NCI-H69 (cell line): ENCODE results near the gene SERPINI1.

Experiments used
- DNase-seq: peaks from one replicate; lab custom pipeline; 2025; lab: John Stamatoyannopoulos, UW

SERPINI1 gene

DNA sequence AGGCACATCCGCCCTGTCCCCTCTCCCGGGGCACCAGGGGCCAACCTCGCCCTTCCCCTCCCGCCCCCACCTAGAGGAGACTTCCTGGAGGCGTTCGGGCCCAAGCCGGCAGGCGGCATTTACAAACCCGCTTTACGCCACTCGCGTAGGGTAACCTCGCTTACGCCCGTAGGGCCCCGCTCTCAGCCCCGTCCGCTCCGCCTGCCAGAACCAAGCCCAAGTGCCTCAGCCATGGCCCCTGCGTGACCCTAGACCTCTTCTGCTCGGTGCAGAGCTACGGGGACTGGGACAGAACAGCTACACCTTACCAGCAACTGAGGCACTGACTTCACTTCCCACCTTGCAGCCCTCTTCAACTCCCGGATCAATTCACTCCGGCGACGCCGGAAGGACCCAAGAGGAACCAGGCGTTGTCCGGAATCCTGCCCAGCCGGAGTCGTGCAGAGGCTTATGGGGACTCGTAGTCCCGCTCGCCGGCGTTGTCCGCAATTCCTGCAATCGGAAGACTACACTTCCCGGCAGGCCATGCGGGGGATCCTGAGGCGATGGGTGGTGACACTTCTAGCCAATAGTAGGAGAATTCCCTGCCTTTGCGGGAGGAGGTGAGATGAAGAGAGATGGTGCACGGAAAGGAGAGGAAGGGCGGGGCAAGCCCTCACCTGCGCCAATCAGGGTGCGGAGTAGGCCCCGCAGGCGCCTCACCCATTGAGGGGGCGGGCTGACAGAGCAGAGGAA, 856 bp upstream of the SERPINI1 start, which contains the start of gene PDCD10:
TSS of gene PDCD10 (minus strand) at position 395 of the 735 bp plus-strand sequence. CDS start 14,735 bp downstream, outside the sequence.
- DNase-seq, result peak; percentile 100

DNA sequence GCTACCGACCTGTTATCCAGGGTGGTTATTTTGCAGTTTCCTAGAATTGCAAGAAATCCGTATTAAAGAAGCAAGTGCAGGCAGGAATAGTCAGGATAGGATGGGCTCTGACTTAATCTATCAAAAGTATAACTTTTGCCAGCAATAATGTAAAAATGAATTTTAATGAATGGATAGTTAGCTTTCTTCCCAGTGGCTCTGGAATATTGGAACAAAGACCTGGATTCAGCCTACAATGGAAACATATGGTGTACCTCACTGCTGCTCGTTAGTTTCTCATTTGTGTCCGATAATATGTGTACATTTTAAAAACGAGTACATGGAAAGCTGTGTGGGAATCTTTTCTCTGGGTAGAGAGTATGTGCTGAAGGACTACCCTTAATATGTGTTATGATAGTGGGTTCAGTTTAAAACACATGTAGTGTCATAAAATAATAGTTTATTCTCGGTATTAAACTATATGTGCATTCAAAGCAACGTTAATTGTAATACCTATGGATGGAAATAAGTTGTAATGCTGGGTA, 805 bp downstream of the SERPINI1 start:
- peak; percentile 64 for DNase-seq

DNA sequence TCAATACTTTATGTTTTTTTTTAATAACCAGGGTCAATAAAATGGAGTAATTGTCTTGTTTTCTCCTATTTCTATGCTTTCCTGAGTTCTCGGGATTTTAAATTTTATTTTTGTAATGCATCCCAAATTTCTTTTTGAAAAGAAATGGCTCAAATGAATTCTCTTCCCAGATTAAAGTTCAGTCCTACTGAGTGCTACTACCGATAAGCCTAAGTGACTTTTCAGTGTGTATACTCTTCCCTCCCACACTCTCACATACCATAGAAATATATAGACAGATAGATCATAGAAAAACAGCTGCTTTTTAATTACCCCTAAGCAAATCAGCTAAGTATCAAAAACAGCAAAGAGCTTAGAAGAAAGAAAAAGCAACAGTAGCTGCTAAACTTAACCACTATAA, 1.5 kb downstream of the SERPINI1 start:
- DNase-seq, result peak; percentile 19

DNA sequence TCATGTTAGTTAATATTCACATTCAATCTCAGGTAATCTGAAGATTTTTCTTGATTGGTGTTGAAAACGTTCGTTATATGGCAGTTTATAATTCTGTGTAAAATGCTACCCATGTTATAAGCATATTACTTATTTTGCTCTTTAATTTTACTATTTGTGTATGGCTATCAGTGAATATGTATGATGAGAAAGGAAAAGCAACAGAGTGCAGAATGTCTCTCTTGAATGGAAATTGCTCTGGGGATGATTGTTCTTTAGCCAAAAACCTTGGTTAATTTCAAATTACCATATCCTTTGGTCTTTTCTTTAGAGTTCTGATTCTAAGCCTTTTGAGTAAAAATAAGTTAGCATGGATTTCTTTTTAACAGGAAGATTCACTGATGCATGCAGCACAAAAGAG, 2.5 kb downstream of the SERPINI1 start:
- no peak for DNase-seq

DNA sequence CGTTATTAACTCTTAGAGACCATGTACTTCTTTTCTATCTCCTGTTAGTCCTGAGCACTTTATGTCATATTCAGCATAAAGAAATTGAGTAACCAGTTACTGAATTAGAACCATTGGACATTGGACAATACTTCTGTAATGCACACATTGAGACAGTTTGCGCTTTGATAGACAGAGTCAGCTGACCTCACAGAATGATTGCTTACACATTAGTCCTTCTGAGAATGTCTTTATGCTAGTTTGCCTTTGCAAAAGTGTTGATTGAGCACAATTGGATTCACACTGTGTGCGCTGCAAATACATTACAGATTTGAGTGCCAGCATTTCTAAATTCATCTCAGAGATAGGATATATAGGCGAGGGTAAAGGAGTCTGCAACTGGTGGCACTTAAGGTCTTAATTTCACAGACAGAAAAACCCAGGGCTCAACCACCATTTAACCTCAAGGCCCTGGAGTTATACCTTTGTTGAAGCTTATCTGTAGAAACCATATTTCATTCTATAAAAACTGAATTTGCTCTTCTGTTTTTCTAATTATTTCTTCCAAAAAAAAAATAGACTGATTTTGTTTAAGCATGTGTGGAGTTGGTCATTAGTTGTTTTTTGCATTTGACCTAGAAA, 3.8 kb downstream of the SERPINI1 start:
- peak; percentile 73 for DNase-seq

DNA sequence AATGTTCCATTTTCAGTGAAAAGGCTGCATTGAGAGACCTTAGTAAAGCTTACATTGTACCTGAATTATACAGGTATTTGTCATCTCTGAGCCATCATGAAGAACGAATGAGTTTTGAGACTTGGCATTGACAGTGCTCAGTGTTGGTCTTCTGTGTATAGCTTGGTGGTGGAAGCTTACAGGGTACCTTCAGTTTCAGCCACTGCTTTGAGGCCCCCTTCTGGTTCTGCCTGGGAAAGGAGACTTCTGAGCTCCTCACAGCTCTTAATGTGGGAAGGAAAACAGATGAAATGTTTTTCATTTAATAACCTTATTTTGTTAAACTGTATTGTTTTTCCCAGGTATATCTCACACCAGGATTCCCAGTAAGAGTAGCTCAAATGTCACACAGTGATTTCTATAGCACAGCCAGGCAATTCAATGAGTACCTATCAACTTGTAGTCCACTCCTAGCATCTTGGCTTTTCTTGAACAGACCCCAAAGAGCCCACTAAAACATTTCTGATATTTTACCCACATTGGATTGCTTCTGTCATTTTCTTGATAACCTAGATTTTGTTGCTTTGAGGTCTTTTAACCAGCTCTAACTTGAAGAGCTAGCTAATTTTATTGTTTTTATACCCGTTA, 5.6 kb downstream of the SERPINI1 start:
- peak; percentile 83 for DNase-seq

DNA sequence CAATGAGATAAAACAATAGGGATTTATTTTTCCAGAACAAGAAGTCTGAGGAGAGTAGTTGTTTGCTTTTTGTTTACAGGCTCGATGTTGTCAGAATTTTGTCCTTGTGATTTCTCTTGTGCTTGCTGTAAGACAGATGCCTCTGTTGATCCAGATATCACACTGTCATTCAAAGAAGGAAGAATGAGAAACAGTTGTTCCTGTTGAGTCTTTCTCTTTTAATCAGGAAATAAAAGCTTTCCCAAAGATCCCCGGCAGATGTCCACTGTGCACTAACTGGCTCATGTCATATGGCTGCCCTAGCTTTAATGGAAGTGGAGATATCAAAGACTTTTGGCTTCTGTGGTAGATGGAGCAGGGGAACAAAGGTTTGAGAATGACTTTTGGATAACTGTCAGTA, 6.8 kb downstream of the SERPINI1 start:
- DNase-seq, result peak; percentile 47

DNA sequence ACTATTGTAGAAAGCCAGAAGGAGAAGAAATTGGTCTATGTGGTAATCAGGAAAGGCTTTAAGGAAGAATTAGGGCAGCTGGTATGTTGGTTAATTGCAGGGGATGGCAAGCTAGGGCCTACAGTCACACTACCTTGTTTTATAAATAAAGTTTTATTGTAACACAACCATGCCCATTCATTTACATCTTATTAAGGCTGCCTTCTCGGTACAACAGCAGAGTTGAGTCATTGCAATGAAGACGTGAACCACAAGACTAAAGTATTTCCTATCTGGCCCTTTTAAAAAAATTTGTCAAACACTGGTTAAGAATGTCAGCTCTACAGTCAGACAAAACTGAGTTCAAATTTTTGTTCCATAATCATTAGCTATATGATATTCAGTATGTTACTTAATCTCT, 8.3 kb downstream of the SERPINI1 start:
- DNase-seq, result peak; percentile 24

DNA sequence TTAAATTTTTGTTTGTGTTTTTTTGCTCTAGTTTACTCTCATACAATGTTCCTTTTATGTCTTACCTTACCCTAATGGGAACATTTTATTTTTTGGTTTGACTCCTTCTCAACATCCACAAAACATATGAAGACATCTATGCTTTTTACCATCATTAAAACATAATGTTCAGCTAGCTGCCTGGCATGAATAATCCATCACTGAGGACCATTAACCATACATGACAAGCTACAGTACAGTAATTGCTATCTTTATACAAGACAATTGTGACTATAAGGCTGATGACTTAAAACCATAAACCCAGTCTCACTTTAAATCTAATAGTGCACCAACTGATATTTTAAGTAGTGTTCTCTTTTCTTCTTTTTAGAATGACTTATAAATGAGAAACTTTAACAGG, 13.7 kb downstream of the SERPINI1 start:
- peak; percentile 83 for DNase-seq

DNA sequence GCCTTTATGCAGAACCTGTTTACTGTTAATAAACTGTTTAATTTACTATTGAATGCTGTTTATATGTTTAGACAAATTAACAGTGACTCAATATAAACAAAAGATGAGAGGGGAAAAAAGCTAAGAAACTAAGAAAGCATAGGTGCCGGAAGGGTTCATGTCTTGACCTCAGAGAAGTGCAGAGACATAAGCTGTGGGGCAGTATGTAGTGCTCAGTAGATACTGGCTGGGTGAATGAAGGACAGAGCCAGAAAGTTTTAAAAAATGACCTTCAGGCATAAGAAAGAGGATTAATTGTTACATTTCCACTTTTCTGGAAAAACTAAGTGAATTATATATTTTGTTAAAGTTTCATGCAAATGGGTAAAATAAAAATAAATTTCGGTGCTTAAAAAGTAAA, 14.2 kb downstream of the SERPINI1 start:
- DNase-seq, result peak; percentile 55

DNA sequence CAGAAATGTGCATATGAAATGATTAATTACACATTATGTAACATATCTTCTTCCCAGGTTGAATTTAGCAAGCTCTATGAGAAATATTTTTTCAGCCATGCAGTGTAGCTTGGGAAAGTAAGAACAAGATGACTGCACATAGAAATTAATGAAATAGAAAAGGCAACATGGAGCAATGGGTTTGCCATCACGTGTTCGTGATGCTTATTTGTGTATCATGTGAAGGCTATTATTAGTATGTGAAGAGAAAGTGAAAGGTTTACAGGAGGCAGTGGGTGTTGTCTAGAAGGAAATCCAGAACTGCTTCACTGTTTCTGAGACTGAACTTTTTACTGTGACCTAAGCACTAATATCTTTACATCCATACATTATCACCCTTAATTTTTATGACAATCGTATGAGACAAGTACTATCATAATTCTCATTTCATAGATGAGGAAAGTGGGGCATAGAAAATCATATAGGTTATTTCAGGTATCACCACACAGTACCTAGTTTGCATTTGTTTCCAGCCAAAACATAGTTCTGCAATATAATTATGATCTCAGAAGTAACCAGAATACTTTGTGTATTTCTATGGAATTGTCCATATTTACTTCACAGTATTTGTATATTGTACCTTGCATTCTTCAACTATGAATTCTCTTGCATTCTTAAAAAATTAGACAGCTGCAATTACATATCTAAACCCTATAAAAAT, 14.9 kb downstream of the SERPINI1 start:
- DNase-seq, result peak; percentile 55

DNA sequence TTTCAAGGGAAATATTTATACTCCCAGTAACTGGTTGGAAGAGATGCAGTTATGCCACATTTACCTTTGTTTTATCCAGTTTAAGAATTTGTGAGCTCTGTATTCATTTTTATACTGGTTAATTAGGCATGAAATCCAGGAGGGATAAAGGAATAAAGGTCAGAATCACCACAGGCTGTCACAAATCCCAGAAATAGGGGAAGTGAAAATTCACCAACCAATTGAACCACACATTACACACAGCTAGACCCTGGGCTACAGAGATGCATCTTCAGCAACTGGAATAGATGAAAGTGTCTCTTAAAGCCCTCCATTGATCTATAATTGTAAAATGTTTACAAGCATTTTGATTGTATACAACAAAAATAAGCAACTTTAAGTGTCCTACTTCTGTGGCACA, 18.5 kb downstream of the SERPINI1 start:
- DNase-seq, result peak; percentile 27

DNA sequence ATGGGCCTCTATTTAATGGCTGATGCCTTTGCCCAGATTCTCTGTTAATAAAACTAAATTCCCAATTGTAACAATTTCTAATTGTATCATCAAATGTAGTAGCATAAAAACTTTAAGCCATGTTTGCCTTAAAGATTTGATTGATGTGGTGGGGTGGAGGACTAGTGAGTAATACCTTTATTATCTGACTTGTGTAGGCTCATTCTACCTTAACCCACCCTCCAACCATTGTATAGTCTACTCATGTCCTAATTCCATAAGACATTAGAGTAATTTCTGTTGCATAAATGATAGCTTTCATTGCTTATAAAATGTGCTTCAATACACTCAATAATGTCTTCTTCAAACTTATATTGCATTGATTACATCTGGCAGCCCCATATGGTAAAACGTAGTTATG, 25.8 kb downstream of the SERPINI1 start:
- no peak for DNase-seq

DNA sequence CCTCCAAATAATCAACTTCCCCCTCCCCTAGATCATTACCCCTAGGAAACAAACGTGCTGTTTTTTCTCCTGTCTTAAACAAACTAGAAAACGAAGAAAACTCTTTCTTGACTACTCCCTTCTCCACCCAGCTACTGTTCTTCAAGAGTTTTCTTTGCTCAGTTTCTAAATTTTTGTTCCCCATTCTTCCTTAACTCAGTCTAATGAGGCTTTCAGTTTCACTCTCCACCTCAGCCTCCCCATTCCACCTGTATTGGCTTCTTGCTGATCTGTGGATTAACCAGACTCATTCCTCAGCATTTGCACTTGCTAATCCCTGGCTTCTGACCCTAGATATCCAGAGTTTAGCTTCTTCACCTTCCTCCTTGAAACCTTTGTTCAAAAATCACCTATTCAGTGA, 26.8 kb downstream of the SERPINI1 start:
- no peak for DNase-seq

DNA sequence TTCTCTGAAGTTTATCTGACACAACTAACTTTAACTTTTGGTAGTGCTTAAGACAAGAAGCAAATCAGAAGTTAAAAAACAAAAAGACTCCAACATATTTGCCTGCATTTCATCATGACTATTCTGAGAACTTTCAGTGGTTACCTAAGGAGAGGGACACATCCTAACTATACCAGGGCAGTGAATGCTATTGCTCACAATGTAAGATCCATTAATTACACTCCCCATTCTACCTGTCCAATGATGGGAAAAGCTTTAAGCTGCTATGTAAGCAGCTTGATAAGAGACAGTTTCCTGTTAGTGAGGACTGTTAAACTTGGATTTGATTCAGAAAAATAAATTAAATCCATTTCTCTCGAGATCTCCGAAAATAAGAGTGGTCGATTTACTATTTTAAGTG, 37.5 kb downstream of the SERPINI1 start:
- DNase-seq, result peak; percentile 27

DNA sequence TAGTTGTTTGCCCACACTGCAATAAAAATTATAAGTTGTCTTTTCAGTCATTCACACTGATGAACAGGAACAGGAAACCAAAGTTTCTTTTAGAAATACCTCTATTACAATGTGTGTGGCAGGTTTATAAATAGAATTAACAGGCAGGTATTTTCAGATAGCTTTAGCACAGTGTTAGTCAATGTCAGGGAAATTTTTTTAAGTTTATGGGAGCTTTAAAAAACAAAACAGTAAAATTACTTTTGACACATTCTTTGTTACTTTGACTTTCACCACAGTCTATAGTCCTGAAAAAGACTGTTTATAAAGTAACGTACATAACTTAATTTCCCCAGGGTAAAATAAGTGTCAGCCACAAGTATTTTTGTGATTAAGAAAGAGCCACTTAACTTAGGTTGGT, 38.1 kb downstream of the SERPINI1 start:
- no peak for DNase-seq

DNA sequence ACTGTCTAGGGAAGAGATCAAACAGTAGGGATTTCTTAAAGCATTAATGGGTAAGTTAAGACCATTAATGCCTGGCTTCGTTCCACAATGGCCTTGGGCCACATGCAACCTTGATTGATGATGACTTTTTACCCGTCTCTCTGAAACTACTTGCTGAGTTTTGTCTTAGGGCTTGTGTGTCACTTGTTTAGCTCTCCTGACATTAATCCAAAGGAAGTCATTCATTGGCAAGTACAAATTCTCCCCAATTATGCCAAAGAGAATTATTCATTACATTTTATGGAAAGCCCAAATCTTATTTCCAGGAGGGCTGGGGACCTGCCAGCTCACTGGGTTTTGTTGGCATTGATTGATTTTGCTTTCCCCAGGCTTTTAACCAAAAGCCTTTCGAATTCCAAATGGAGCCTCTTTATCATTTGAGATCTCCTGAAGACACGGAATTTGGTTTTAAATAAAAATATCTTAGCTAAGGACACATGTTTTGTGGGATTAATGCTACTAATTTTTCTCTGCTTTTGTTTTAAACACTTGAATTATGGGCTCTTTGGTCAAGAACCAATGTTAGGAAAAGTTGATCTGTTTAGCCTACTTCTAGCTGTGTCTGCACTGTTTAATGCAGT, 40.7 kb downstream of the SERPINI1 start:
- peak; percentile 88 for DNase-seq

DNA sequence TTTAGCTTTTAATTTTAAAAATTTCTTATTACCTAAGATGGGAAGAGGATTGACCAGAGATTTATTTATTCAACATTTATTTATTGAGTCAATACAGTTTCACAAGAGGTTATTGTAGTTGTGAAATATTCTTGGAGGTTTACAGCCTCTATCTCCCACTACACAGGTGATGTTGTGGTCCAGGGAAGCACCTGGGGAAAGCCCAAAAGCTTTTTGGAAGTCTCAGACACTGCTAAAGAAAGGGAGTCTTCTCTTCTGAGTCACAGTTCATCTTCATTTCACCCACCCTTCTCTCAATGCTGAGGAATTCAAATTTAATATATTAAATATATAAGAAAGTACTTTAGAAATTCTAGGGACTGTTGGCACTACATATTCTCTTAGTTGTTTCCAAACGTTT, 41.8 kb downstream of the SERPINI1 start:
- no peak for DNase-seq

DNA sequence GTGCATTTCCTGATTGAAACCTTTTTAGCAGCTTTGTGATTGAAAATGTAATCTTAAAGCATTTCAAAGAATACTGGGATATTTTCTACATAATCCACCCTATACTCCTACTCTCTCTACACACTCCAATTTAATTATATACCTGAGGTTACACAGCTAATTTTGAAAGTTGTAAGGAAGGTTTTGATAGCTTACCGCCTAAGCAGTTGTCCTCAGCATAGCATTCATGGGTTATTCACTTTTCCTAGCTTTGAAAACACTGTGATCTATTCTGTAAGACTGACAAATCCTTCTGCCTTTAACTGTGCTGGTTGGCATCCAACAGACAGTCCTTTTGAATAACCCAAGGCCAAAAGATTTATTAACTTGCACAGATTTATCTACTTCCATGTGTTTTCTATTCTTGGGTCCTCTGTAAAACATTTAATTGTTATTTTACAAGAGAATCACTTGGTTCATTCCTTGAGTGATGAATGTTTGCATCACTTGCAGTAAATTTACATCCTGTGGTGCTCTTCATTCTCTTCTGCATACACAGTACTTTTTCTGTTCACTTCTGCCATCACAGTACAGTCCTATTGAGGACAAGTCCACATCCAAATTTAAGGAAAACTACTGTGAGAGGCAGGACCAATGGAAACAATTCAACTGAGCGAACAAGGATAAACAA, 44.8 kb downstream of the SERPINI1 start:
- DNase-seq, result peak; percentile 45

DNA sequence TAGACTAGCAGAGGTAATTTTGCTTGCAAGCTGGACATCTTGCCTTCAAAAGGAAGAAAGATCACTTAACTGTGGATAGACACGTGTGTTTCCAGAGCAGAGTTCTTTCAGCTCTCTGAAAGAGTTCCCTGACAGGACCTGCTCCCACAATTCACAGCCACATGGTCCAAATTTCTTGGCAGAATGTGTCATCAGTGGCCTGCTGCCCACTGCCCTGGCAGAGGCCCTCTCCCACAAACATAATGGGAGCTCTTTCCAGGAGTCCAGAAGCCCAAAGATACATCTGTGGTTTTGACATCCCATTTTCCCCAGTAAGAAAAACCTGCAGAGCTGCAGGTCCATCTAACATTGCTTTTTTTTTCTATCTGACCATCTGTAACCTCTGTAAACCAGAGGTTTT, 48.3 kb downstream of the SERPINI1 start:
- DNase-seq, result no peak

DNA sequence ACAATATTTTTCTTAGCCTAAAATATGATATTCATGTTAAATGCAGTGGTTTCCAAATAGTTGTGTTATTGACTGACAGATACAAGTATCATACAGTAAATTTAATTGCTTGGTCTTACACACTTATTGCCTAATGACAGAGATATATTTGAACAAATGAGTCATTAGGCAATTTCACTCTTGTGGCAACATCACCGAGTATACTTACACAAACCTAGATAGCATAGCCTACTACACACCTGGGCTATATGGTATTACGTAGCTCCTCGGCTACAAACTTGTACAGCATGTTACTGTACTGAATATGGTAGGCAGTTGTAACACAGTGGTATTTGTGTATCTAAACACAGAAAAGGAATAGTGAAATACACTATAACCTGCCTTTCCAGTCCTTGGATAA, 50.3 kb downstream of the SERPINI1 start:
- DNase-seq, result peak; percentile 19
